AML-193 (cell line): ENCODE results near the gene RYR1.
"Not testable (repeated sequence)": the region's sequence is repeated elsewhere in the genome, so short reads cannot be mapped to it uniquely, and the experiment has no call there.

Experiments
- DNase-seq, 2 experiments: peaks; one replicate each; lab custom pipeline; 2025; lab: John Stamatoyannopoulos, UW

RYR1 gene

DNA sequence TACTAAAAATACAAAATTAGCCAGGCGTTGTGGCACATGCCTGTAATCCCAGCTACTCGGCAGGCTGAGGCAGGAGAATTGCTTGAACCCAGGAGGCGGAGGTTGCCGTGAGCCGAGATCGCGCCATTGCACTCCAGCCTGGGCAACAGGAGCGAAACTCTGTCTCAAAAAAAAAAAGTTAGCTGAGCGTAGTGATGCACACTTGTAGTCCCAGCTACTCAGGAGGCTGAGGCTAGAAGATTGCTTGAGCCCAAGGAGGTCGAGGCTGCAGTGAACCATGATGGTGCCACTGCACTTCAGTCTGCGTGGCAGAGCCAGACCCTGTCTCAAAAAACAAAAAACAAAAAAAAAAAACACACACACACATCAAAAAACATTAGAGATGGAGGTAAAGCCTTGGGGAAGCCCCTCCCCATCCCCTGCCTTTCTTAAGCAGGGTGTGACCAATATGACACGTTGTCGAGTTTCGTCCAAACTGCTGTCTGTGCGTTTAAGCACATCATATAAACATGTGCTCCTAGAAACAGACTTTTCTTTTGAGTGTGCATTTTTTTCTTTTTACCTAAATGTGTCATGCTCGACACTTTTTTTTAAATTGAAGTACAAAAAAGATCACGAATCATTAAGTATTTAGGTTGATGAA is 6.3 kb upstream of the RYR1 start:
- DNase-seq, result not testable (repeated sequence)

DNA sequence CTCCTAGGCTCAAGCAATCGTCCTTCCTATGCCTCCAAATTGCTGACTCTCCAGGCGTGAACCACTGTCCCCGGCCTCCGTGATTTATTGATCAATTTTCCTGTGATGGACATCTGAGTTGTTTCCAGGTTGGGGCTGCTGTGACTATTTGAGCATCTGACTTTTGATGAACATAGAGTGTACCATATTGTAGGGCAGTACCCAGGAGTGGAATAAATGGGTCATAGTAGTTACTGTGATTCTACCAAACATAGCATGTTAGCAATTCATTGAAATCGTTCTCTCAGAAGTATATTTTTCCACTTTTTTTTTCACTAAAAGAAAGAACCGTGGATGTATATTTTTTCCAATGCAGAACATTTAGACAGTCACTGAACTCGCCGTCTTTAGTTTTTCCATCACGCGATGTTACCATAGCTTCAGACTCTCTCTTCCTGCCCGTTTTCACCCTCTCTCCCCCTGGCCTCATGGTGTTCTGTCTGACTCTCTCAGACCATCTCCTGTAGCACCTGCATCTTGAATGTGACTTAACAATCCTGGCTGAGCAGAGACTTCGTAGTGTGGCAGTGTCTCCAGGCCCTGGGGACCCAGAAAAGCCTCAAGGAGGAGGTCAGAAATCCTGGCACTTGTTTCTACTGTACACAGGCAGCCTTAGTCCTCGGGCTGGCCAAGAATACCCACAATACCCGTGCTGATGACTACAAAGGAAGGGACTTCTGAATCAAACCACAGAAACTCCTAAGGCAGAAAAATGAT is 4.3 kb upstream of the RYR1 start:
- DNase-seq, result no peak

DNA sequence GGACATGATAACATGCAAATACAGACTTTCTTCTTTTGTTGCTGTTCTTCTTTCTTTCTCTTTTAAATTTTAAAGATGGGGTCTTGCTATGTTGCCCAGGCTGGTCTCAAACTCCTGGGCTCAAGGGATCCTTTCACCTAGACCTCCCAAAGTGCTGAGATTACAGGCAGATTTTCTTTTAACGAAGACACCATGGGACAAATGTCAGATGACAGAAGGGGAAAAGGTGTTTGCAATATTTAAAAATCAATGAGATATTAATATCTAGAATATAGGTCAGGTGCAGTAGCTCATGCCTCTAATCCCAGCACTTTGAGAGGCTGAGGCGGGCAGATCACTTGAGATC is 3.7 kb upstream of the RYR1 start:
- no peak for DNase-seq

DNA sequence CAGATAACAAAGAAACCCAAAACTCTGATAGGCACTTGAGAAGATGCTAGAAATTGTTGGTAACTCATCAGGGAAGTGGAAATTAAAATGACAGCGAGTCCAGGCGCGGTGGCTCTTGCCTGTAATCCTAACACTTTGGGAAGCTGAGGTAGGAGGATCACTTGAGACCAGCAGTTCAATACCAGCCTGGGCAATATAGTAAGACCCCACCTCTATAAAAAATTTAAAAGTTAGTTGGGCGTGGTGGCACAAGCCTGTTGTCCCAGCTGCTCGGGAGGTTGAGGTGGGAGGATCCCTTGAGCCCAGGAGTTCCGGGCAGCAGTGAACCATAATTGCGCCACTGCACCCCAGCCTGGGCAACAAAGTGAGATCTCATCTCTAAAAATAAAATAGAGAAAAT is 2.6 kb upstream of the RYR1 start:
- no peak for DNase-seq

DNA sequence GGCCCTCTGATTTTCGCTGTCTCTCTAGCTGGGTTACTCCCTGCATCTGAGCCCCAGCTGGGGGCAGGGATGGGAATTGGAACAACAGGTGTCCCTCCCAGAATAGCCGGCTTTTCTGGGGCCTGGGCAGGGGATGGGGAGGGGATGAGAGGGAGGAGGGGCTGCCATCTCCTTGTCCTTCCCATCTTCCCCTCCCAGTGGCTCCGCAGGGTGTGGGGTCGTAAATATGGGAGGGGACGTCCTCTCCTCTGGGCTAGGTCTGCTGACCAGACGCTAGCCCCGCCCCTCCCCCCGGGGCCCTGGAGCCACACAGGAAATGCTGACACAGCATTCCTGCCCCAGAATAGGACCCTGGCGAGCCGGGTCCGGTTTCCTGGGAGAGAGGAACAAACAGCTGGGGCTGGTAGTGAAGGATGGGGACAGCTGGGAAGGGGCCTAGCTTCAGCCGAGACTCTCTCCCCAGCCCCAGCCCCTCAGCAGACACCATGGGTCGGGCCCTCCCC is 1.1 kb downstream of the RYR1 start:
- DNase-seq, result no peak

DNA sequence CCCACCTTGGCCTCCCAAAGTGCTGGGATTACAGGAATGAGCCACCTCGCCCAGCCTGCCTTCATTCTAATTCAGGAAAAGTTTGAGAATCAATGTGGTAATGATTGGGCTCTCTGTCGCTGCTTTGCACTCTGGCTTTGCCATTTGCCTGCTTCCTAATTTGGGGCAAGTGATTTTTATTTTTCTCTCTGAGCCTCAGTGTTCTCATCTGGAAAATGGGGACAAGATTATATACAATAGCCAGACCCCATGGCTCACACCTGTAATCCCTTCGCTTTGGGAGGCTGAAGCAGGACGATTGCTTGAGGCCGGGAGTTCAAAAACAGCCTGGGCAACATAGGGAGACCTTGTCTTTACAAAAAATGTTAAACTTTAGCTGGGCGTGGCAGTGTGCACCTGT is 3.8 kb downstream of the RYR1 start:
- no peak for DNase-seq

DNA sequence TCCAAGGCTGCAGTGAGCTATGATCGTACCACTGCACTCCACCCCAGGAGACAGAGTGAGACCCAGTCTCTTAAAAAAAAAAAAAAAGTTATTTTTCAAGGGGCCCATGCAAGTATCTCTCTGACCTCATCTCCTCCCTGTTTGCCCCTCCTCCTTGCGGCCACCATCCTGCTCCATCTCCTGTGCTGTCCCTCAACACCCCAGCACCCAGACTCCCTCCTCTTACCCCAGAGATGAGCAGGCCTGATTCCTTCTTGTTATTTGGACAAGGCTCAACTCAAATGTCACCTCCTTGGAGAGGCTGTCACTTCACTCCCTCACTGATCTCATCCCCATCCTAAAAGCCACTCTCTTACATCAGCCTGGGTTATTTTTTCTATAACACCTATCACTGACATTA is 4.4 kb downstream of the RYR1 start:
- DNase-seq, result no peak

DNA sequence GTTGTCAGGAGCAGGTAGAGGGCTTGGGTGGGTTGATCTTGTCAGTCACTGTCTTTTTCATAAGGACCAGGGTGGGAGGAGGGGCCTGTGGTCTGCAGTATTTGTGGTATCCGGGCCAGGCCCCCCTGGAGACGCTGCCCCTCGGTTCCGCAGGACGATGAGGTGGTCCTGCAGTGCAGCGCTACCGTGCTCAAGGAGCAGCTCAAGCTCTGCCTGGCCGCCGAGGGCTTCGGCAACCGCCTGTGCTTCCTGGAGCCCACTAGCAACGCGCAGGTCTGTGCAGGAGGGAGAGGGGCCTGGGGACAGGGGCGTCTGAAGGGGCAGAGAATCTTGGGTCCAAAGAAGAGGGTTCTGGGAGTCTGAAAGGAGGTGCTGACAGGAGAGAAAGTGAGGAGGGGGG is 7.1 kb downstream of the RYR1 start:
- no peak for DNase-seq

DNA sequence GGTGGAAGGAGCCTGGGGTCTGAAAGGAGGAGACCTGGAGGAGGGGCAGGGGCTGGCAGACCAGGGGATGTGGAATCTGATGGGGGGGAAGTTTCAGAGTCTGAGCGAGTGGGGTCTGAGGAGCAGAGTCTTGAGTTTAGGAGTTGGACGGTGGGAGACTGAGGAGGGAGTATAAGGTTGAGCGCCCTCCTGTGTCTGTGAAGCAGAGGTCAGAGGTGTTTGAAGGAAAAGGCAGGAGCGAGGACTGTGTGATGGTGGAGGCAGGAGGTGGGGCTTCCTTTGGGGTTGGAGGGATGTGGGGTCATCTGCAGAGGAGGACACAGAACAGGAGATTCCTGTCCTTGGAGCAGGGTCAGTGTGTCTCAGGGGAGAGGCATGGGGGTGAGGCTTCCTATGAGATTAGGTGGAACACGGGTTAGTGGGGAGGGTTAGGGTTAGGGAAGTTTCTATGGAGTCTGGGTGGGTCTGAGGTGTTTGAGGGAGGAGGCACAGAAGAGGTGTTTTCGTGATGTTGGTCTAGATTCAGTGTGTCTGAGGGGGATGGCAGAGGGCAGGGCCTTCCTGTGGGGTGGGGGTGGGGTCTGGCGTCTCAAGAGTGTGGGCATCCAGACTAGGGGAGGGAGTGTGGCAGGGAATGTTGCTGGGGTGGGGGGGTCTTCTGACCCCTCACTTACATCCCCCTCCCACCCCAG is 8.3 kb downstream of the RYR1 start:
- peak; percentile 8 to 25 for DNase-seq

DNA sequence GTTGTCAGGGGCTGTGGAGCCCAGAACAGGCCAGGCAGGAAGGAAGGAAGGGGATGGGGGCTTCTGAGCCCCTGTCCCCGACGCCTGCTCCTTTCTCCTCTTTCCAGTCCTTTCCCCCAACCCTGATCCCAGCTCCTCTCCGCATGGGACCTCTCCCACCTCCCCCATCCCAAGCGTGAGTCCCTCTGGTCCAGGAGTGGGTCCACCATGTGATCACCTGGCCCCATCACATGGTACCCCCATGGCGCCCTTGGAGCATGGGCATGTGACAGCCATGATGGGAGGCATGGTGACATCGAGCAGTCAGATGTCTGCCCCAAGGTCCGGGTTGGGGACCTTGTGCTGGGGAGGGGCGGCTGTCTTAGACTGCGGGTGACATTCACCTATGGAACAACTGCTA is 9.2 kb downstream of the RYR1 start:
- no peak for DNase-seq

DNA sequence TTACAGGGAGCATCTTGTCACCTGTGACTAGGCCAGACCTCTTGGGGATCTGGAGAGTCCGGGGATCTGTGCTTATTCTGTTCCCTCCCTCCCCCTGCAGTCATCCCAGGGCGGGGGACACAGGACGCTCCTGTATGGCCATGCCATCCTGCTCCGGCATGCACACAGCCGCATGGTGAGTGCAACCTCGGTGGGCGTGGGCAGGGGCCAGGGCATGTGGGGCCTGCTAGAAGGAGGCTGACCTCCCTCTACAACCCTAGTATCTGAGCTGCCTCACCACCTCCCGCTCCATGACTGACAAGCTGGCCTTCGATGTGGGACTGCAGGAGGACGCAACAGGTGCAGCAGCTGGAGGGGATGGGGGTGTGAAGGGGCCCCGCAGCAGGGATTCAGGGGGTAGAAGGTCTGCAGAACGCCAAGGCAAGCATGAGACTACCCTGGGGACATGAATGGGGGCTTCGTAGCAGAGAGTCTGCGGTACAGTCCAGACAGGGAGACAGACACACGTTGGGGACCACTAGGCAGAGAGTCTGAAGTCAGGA is 10.0 kb downstream of the RYR1 start:
- no peak for DNase-seq

DNA sequence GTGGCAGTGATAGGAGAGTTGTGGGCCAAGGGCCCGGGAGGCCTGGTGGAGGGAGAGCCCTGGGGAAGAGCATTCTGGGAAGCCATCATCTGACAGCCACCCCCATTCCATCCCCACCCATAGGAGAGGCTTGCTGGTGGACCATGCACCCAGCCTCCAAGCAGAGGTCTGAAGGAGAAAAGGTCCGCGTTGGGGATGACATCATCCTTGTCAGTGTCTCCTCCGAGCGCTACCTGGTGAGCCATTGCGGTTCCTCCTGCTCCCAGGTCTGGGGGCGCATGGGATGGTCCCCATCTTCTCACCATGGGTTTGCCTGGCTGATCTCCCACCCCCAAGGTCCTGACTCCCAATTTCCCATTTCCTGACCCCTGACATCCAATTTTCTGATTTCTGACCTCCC is 10.5 kb downstream of the RYR1 start:
- DNase-seq, result no peak

DNA sequence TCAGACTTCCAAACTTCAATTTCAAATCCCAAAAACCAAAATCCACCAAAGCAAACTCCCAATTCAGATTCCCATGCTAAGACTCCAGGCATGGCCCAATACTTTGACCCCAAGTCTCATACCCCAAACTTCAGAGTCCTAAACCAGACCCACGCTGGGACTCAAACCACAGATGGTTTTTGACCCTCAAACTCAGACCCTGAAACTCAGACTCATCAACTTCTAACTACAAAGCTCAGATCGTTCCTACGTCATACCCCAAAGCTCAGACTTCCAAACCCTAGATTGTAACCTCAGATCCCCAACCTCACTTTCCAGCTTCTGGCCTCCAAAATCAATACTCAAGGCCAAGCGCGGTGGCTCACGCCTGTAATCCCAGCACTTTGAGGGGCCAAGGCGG is 11.9 kb downstream of the RYR1 start:
- no peak for DNase-seq

DNA sequence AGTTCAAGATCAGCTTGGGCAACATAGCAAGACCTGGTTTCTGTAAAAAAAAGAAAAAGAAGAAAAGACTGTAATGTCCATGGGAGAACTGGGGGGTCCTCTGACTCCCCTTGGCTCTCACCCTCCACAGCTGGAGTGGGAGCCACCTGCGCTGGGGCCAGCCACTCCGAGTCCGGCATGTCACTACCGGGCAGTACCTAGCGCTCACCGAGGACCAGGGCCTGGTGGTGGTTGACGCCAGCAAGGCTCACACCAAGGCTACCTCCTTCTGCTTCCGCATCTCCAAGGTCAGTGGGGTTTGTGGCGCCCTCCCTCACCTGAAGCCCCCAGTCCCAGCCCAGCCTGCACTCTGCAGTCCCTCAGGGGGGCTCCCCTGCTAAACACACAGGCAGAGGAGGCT is 14.7 kb downstream of the RYR1 start:
- DNase-seq, result no peak

DNA sequence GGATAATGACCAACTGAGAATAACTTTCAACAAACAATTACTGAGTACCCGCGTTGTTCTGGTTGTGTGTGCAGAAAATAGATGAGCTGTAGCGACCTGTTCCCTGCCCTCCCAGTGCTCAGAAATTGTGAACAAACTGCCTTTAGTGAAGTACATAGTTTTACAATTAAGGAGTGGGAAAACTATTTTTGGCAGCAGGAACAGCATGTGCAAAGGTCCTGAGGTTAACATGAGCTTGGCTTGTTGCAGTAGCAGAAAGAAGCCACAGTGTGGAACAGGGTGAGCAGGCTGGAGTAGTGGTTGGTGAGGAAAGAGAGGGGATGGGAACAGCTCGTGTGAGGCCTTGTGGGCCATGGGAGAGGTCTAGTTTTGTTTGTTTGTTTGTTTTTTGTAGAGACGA is 16.0 kb downstream of the RYR1 start:
- no peak for DNase-seq

DNA sequence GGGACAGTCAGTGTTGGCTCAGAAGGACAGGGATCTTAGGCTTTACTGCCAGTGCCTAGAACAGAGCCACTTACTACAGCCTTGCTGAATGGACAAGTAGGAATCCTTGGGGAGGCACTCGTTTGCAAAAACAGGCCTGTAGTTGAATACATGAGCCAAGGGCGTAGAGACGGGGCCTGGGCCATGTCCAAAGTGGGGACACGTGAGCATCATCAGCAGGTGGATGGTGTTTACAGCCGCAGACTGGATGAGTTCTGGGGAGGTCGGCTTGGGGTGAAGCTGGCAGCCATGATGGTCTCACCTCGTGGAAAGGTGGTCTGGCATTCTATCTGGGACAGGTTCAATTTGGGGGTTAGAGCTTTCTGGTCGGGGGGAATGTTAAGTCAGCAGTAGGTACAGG is 17.5 kb downstream of the RYR1 start:
- no peak for DNase-seq

DNA sequence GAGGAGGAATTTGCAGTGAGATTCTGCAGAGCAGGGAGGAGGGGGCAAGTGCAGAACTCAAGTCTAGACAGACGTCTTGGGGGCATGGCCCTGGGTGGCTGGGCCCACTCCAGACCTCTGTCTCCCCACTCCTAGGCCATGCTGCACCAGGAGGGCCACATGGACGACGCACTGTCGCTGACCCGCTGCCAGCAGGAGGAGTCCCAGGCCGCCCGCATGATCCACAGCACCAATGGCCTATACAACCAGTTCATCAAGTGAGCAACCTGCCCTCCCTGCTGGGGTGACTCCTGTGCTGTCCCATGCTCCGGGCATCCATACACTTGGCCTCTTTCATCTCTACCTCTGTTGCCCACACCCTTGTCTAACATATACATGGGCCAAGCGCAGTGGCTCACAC is 18.1 kb downstream of the RYR1 start:
- no peak for DNase-seq

DNA sequence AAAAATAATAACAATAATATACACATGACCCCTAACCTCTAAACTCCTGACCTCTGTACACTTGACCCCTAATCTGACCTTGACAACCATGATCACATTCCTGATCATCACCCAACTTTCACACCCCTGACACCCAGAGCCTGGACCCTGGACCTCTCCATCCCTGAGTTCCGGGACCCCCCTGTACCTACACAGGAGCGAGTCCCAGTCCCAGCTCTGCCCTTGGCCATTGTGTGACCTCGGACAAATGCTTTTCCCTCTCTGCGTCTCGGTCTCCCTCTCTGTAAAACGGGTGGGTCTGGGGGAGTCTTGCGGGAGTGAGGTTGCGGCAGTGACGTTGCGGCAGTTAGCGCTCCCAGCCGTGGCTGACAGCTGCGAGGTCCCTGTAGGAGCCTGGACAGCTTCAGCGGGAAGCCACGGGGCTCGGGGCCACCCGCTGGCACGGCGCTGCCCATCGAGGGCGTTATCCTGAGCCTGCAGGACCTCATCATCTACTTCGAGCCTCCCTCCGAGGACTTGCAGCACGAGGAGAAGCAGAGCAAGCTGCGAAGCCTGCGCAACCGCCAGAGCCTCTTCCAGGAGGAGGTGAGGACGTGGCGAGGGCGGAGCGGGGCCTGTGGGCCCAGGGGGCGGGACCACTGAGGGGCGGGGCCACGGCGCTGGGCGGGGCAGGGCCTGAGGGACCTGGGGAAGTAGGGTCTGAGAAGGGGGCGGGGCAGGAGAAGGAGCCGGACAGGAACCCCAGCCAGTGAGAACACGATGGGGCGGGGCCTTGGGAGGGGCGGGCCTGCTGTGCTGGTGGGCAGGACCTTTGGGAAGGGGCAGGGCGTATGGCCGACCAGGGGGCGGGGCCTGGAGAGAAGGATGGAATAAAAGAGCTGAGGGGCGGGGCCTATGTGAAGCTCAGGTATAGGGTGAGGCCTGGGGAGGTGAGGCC is 19.2 kb downstream of the RYR1 start:
- DNase-seq, result no peak

DNA sequence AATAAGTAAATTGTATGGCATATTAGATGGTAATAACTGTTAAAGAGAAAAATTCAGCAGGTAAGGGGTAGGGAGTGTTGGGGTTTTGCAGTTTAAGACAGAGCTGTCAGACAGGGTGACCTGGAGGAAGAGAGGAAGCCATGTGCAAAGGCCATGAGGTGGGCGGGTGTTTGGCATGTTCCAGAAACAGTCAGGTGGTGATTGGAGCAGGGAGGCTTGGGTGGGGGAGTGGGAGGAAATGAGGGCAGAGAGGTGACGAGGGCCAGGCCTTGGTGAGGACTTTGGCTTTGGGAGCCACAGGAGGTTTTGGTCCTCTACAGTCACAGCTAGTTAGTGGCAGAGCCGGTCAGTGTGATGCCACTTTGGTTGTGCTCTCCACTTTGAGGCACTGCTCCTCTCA is 20.1 kb downstream of the RYR1 start:
- no peak for DNase-seq

DNA sequence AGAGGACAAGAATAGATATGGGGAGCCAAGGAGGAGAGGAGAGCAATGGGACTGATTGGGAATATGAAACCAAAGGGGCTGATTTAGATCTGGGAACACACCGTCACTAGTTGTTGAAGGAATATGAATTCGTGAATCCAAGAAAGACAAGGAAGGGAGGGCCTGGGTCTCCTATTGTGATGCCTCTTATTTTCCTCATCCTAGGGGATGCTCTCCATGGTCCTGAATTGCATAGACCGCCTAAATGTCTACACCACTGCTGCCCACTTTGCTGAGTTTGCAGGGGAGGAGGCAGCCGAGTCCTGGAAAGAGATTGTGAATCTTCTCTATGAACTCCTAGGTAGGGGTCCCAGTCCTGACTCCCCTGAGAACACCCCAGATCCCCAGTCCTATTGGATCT is 21.5 kb downstream of the RYR1 start:
- no peak for DNase-seq

DNA sequence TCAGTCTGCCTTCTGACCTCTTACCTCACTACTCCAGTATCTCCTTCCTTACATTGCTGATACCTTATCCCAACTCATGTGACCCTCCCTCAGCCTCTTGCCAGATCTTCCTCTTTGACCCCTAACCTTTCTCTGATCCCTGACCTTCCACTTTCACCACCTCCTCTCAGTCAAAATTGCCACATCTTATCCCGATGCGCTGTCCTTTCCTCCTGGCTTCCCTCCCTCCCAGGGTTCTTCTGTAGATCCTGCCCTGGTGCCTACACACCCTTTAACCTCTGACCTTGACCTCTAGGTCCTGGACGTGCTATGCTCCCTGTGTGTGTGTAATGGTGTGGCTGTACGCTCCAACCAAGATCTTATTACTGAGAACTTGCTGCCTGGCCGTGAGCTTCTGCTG is 23.7 kb downstream of the RYR1 start:
- DNase-seq, result no peak
